Stomach (tissue), 4 donors: ENCODE results near the gene MMD2.

ENCODE experiments used
- EP300 ChIP-seq: sonication (generic); formaldehyde crosslinking; IDR thresholded peaks from one replicate; pipeline ENCODE4 v1.6.1; 2017; ENCODE audit warnings: antibody characterized with exemption
- POLR2A ChIP-seq, 4 donors: fragments of 450-650 bp; IDR thresholded peaks; one replicate each; pipeline ENCODE4 v1.6.1; 2016; ENCODE audit warnings: antibody characterized with exemption in 4 of 4, control low read depth in 2 of 4, mild to moderate bottlenecking in 1 of 4, moderate library complexity in 1 of 4
- TF ChIP-seq, protein P1 (sequence below), 7 experiments: fragments of 450-650 bp in 4 of 7; fragments of 200-600 bp in 3 of 7; sonication (generic) in 3 of 7; IDR thresholded peaks; one replicate each; pipeline ENCODE4 v1.5.1; 2016 to 2019; ENCODE audit warnings: antibody characterized with exemption in 7 of 7, control low read depth in 2 of 7, mild to moderate bottlenecking in 1 of 7

DNA sequence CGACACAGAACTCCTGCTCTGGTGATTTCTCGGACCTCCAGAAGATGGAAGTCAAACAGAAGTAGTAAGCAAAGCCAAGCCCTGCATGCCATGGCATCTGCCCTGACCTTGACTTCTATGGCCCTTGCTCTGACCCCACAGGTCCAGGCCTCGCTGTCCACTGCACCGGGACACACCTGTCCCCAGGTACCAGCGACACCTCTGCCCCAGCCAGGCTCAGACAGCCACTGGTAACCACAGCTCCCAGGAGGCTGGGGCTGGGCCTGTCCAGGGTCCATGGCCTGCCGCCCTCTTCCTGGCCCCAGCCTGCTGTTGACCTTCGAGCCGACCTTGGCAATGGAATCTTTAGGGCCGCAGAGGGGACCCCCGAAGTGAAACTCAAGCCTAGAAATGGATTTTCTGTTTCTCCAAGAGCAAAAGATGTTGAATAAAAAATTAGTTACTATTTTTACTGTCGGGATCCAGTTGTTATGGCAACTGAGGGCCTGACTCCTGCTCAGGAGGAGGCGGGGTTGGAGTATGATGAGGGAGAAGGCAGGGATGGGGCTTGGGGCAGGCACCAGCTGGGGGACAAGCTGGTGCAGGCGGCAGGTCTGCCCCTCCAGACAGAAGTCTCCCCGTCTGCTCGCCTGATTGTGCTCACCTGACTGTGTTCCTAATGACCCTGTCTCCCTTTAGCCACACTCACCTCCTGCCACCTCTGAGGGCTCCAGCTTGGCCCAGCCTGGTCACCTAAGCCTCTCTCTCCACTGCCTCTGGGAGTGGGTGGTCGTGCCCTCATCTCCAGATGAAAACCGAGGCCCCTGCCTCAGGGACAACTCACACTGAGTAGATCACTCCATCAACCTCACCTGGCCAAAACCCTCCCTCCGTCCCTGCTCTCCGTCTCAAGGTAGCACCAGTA is 4.1 kb upstream of the MMD2 start:
- TF ChIP-seq, protein P1, sequence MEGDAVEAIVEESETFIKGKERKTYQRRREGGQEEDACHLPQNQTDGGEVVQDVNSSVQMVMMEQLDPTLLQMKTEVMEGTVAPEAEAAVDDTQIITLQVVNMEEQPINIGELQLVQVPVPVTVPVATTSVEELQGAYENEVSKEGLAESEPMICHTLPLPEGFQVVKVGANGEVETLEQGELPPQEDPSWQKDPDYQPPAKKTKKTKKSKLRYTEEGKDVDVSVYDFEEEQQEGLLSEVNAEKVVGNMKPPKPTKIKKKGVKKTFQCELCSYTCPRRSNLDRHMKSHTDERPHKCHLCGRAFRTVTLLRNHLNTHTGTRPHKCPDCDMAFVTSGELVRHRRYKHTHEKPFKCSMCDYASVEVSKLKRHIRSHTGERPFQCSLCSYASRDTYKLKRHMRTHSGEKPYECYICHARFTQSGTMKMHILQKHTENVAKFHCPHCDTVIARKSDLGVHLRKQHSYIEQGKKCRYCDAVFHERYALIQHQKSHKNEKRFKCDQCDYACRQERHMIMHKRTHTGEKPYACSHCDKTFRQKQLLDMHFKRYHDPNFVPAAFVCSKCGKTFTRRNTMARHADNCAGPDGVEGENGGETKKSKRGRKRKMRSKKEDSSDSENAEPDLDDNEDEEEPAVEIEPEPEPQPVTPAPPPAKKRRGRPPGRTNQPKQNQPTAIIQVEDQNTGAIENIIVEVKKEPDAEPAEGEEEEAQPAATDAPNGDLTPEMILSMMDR (IDR thresholded peaks at IDR 0.05): no peak
- TF ChIP-seq EP300: no peak
- no peak for TF ChIP-seq POLR2A (IDR thresholded peaks at IDR 0.05)
